H7 (cell line): ENCODE measurements around the gene PHF1. TPM values are rescaled to one million over a fixed set of nuclear protein-coding genes. Genes with fewer than 3 reads are reported as not detected.
A peak's percentile ranks its signal among the peaks of the same experiment; 100 is the strongest.

ENCODE experiments used
- DNase-seq: peaks from one replicate; pipeline ENCODE4 v3.0.0; 2012
- H3K27me3 ChIP-seq: 2 replicates; pipeline ENCODE4 v1.6.0; 2011; ENCODE audit warnings: mild to moderate bottlenecking, low read length; ENCODE audit not compliant: control insufficient read depth, insufficient read depth
- H3K36me3 ChIP-seq: replicated peaks from 2 replicates; pipeline ENCODE4 v1.5.1; 2011; ENCODE audit warnings: low read length; ENCODE audit not compliant: control insufficient read depth, insufficient read depth
- H3K4me3 ChIP-seq: 2 replicates; pipeline ENCODE4 v1.5.1; 2011; ENCODE audit warnings: low read depth, mild to moderate bottlenecking, control low read depth, low read length, moderate library complexity; ENCODE audit not compliant: insufficient read depth
- total RNA-seq: library from RNA; depleted of rRNA; stranded (reverse); fragments of >200 nt; shearing (Covaris generic); gene quantifications from 2 replicates; pipeline ENCODE4 v1.2.3, GENCODE V29; 2014

The PHF1 gene
- total RNA-seq, 1 experiment from 2014 or later, result 38.3 TPM

DNA sequence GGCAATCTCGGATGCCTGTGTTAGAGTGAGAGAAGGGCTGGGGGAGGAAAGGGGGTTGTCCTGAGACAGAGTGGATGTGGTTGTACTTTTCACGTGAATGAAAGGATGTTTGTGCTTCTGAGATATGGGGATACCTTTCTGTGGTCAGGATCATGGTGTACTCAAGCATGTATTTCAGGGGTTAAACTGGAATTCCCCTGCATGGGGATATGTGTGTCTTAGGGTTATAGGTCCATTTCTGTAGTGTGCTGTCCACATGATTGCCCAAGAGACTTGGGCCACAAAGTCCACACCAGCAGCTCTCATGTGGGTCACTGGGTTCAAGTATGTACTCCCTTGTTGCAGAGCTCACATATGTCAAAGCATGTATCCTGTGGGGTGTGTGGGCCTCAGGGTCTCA is 19.5 kb downstream of the PHF1 start:
- Histone ChIP-seq H3K36me3 (peaks cover 4% of the 10 kb centered on the region), H3K4me3 (no peak overlapping the region), H3K27me3 (no peaks in the 10 kb centered on the region)
- no peak for DNase-seq

DNA sequence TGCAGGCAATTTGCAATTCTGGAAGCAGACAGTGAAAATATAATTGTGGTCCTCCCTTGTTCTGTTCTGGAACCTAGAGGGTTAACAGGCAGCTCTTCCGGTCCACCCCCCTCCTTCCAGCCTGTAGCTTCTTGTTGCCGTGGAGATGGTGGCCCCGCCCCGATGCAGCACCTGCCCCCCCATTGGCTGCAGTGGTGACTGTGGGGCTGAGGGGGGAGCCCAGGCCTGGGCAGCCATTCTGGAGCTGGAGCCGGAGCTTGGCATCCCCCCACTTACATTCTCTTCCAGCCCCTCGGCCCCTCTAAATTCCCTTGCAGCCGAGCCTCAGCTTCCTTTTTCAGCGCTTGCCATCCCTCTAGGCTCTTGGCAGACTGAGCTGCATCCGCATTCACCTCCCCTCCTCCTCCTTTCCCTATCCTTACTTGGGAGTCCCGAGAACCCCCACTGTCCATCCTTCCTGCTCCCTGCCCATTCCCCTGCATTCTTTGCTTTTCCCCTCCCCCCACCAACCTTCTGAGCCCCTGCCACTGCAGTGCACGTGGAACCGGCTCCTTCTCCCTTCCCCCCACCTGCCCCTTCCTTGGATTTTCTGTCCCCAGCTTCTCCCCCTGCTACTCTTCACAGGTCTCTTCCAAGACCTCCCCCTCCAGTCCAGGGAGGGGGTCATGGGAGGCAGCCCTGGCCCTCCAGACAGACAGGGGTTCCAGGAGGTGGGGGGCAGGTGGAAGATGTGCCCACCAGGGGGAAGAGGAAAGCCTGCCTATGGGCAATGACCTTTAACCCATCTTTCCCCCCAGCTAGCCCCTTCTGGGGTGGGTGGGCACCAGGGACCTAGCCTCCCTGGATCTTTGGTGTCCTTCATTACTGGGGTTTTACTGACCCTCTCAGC is 20.4 kb downstream of the PHF1 start:
- peaks cover 12% of the 10 kb centered on the region for H3K36me3 ChIP-seq
- H3K27me3 ChIP-seq, result no peaks in the 10 kb centered on the region
- peak overlapping the region; percentile 47 for H3K4me3 ChIP-seq
- peak; percentile 97 for DNase-seq

- Histone ChIP-seq H3K36me3 (peaks cover 18% of the 10 kb centered on the region), H3K4me3 (peak overlapping the region; percentile 47), H3K27me3 (no peaks in the 10 kb centered on the region)
- peak; percentile 77 for DNase-seq
Observed at GRCh38 chr6:33431880-33432541, 21.2 kb downstream of the PHF1 start.

- Histone ChIP-seq H3K27me3 (no peaks in the 10 kb centered on the region), H3K36me3 (peaks cover 22% of the 10 kb centered on the region), H3K4me3 (peak overlapping the region; percentile 47)
- DNase-seq, result no peak
Observed at GRCh38 chr6:33432546-33432945, 21.7 kb downstream of the PHF1 start.

DNA sequence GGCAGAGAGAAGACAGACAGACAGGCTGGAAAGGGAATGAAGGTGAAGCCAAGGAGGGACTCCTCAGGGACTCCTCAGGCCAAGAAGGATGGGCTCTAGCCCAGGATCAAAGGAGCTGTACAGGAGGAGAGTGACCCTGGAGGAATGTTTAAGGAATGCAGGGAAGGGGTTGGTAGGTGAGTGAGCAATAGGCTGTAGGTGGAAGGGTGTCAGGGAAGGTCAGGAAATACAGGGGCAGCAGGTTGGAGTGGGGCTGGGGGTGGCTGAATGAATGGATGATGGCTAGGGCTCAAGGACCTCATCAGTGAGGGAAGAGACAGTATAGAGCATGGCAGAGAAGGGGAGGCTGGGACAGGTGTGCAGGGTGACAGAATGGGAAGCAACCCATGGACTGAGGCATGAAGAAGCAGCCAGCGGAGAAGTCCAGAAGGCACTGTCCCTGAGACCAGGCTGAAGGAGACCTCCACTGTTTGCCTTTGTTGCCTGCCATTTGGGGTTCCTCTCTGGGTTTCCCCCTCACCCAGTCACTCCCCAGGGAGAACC is 22.3 kb downstream of the PHF1 start:
- peak; percentile 73 for DNase-seq
- H3K4me3 ChIP-seq, result no peak overlapping the region; the same call in 1 of the 2 replicates

DNA sequence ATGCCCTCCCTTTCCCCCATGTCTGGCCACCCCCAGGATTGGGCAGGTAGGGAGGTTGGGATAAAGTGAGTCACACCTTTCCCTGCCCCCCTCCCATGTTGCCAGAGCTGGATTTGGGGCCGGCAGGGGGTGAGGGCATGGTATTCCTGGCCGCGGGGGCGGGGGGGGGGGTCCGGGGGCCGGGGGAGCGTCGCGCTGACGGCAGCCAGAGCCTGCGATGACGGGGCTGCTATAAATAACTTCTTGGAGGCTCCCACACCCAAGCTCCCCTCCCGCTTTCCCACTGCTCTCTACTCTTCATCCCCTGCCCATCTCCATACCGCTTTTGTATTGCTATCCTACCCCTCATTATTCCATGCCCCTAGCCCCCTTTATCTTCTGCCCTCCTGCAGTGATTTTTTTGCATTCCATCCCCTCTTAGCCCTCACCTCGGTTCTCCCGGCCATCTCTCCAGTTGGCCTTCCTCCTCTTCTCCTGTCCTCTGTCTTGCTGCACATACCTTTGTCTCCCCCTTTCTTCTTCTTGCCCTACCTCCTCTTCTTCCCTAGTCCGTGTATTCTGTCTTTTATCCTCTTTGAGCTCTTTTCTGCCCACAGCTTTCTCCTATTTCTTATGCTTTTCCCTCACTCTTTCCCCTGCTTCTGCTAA is 22.9 kb downstream of the PHF1 start:
- DNase-seq, result peak; percentile 85
- Histone ChIP-seq H3K4me3 (no peak overlapping the region; the same call in 1 of the 2 replicates), H3K36me3 (peaks cover 31% of the 10 kb centered on the region), H3K27me3 (no peaks in the 10 kb centered on the region)

More for the DNA sequence above, 22.3 kb downstream of the PHF1 start:
- peaks cover 25% of the 10 kb centered on the region for H3K36me3 ChIP-seq
- no peaks in the 10 kb centered on the region for H3K27me3 ChIP-seq

DNA sequence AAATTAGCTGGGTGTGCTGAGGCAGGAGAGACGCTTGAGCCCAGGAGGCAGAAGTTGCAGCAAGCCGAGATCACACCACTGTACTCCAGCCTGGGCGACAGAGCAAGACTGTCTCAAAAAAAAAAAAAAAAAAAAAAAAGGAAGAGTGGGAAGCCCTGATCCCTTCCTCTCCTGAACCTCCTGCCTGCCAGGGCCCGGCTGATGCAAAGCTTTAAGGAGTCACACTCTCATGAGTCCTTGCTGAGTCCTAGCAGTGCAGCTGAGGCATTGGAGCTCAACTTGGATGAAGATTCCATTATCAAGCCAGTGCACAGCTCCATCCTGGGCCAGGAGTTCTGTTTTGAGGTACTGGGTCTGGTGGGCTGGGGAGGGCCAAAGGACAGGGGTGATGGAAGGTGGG is 24.1 kb downstream of the PHF1 start:
- H3K27me3 ChIP-seq, result no peaks in the 10 kb centered on the region
- peaks cover 38% of the 10 kb centered on the region for H3K36me3 ChIP-seq
- H3K4me3 ChIP-seq, result no peak overlapping the region
- DNase-seq, result no peak

- Histone ChIP-seq H3K36me3 (peaks cover 58% of the 10 kb centered on the region), H3K4me3 (no peak overlapping the region), H3K27me3 (no peaks in the 10 kb centered on the region)
- DNase-seq, result peak; percentile 31
Observed at GRCh38 chr6:33437666-33438065, 26.9 kb downstream of the PHF1 start.

- Histone ChIP-seq H3K36me3 (peaks cover 65% of the 10 kb centered on the region), H3K27me3 (no peaks in the 10 kb centered on the region), H3K4me3 (no peak overlapping the region)
- DNase-seq, result no peak
Observed at GRCh38 chr6:33438978-33439594, 28.3 kb downstream of the PHF1 start.

DNA sequence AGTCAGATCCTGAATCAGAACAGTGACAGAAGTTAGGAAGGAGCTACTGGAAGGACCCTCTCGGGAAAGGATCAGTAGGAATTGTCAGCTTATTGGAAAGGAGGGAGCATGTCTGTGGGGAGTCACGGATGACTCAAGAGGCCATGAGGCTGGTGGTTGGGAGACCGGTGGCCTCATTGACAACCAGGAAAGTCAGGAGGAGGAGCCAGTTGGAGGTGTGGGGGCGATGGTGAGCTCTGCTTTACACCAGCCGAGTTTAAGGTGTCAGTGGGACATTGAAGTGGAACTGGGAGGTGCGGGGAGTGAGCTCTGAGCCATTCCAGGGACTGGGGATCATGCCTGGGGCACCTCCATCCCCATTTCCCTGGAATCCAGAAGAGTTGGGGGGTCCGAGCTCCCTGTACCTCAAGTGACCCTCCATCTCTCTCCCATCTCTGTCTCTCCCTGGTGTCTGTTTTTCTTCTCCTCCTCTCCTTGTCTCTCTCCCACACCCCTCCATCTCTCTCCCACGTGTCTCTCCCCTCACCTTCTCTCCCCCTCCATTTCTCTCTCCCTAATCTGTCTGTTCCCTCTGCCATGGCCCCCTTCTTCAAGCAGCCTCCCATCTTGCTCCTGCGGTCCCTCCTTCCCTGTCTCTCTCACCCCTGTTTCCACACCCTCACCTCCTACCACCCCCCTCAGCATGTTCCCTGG is 29.3 kb downstream of the PHF1 start:
- H3K36me3 ChIP-seq, result peaks cover 74% of the 10 kb centered on the region
- no peaks in the 10 kb centered on the region for H3K27me3 ChIP-seq
- peak; percentile 51 for DNase-seq
- no peak overlapping the region for H3K4me3 ChIP-seq

- Histone ChIP-seq H3K27me3 (no peaks in the 10 kb centered on the region), H3K4me3 (no peak overlapping the region), H3K36me3 (peaks cover 68% of the 10 kb centered on the region)
- peak; percentile 22 for DNase-seq
Observed at GRCh38 chr6:33440649-33441309, 30.0 kb downstream of the PHF1 start.

GRCh38 chr6:33441457-33441856 is 30.6 kb downstream of the PHF1 start:
- no peak overlapping the region for H3K4me3 ChIP-seq
- peak; percentile 28 for DNase-seq
- no peaks in the 10 kb centered on the region for H3K27me3 ChIP-seq
- H3K36me3 ChIP-seq, result peaks cover 68% of the 10 kb centered on the region

- peak; percentile 33 for DNase-seq
- no peak overlapping the region for H3K4me3 ChIP-seq
- peaks cover 69% of the 10 kb centered on the region for H3K36me3 ChIP-seq
- H3K27me3 ChIP-seq, result no peaks in the 10 kb centered on the region
Observed at GRCh38 chr6:33442283-33442682, 31.5 kb downstream of the PHF1 start.
